GM23248 (cell line): ENCODE results near the gene SETBP1.

ENCODE experiments used
- EZH2 ChIP-seq: fragments of 200-600 bp; sonication (generic); IDR thresholded peaks from 2 replicates; pipeline ENCODE4 v1.6.1; 2018; ENCODE audit warnings: antibody characterized with exemption, mild to moderate bottlenecking; ENCODE audit not compliant: insufficient read depth, poor library complexity, severe bottlenecking
- EZH2phosphoT487 ChIP-seq: fragments of 200-600 bp; sonication (generic); IDR thresholded peaks from 2 replicates; pipeline ENCODE4 v1.6.1; 2018; ENCODE audit warnings: antibody characterized with exemption, moderate library complexity, mild to moderate bottlenecking, low read depth; ENCODE audit not compliant: insufficient read depth

DNA sequence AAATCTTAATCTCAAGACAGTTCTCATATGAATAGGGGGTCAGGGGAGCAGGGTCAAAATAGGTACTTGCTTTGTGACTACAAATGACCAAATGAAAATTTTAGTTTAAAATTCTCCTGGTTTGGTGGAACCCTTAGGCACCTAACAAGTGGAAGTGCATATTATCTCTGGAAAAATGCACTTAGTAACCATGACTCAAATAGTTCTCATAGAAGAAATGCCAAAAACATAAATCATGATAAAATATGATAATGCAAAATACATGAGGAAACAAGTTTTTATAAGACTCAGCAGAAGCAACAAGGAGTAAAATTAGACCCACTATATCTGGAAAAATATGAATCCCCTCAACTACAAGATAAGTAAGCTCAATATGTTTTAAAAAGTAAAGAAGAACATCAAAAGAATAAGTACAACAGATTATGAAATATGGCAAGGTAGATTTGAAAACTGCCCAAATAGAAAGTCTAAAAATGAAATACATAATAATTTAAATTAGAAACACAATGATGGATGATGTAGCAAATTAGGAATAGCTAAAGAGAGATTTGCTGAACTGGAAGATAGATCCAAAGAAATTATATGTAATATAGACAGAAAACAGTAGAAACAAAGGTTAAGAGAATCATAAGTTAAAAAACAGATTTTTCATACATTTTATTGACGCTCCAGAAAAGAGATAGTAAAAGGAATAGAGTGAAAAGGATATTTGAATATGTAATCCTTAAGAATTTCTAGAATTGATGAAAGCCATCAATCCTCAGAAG lies 308.3 kb downstream of the SETBP1 start:
- TF ChIP-seq EZH2phosphoT487, result no peak
- TF ChIP-seq EZH2, result no peak
